ENCODE results near the gene SPATA4. TPM values are rescaled to one million over a fixed set of nuclear protein-coding genes. Genes with fewer than 3 reads are reported as not detected.

Gene SPATA4
- total RNA-seq, 4 donors from 2014 or later: 0.17 TPM; not detected in 3

DNA sequence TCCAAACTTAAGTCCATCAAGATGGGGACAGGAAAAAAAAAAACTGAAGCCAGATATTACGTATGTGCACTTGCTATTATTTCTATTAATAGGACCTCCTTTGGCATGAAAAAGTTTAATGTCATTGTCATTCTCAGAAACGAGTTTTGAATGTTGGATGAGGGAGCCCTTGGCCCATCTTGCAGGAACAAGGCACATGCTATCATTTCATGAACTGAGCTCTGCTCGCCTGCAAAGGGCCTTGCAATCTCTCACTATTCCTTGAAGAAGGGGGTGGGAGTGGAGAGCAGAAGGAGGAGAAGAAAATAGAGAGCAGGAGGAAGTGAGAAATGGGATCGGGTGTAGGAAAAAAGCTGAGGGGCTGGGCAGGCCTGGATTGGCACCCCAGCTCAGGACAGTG is 34.3 kb upstream of the SPATA4 start:
- TF ChIP-seq, protein P1, sequence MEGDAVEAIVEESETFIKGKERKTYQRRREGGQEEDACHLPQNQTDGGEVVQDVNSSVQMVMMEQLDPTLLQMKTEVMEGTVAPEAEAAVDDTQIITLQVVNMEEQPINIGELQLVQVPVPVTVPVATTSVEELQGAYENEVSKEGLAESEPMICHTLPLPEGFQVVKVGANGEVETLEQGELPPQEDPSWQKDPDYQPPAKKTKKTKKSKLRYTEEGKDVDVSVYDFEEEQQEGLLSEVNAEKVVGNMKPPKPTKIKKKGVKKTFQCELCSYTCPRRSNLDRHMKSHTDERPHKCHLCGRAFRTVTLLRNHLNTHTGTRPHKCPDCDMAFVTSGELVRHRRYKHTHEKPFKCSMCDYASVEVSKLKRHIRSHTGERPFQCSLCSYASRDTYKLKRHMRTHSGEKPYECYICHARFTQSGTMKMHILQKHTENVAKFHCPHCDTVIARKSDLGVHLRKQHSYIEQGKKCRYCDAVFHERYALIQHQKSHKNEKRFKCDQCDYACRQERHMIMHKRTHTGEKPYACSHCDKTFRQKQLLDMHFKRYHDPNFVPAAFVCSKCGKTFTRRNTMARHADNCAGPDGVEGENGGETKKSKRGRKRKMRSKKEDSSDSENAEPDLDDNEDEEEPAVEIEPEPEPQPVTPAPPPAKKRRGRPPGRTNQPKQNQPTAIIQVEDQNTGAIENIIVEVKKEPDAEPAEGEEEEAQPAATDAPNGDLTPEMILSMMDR (IDR thresholded peaks at IDR 0.05; ENCODE audit: low read depth): no peak

DNA sequence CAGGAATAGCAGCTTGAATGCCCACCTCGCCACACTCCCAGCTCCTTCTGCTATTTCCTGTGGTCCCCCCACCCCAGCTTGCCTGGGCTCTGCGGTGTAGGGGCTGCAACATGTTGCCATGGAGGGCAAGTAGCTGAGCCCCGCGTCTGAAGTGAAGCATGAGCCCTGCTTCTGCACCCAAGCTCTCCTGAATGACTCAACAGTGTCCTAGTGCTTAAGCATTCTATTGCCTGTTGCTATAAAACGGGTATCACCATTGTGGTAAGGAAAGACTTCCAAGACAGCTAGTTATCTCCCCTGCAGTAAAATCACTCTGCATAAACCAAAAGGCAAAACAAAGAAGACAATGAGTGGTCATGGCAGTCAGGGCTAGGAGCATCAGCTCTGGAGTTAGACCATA is 31.4 kb upstream of the SPATA4 start:
- TF ChIP-seq, protein P1 (IDR thresholded peaks at IDR 0.05; ENCODE audit: low read depth): no peak

DNA sequence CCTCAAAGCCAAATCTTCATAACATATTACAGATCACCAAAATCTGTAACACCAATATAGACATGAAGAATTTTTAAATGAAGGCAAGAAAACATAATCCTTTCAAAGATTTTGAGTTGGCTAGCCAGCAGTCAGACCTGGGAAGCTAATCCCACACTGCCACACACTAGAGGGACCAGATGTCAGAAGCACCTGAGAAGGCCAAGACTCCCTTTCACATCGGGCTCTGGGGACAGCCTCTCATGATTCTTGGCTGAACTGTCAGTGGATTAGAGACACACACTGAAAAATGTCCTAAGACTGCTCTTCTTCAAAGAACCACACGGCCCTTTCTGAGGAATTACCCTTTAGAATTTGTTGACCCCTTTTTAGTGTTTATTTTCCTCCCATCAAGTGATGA is 28.2 kb upstream of the SPATA4 start:
- TF ChIP-seq, protein P1 (IDR thresholded peaks at IDR 0.05; ENCODE audit: low read depth): no peak

DNA sequence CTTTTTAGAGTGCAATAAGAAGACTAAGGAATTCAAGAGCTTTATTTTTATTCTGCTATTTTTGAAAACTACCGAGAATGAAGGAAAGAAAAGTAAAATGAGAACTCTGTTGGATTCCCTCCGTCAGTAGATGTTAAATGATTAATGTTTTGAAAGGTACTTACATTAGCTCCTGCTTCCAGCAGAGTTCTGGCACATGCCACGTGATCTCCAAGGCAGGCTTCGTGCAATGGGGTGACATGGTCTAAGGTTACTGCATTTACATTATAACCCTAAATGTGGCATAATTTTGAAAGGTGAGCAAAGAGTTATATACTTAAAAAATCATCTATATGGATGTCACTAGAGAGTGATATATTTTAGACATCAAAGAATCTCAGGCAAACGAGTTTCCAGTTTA is 26.8 kb upstream of the SPATA4 start:
- TF ChIP-seq, protein P1 (IDR thresholded peaks at IDR 0.05; ENCODE audit: low read depth): no peak

DNA sequence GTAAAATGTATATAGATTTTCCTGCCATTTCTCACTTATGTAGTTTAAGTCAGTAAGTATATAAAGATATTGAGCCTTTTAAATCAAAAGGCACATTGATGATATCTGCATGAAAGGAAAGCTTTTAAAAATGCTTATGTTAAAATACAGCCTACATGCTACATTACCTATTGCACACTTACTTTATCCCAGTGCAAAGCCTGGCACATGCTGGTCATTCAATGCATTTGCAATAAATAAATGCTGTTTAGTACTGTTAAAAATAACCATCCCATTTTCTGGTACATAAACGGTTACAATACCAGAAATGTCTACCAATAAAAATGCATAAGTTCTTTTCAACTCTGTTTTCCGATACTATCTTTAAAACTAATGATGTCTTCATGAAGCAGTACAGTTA is 22.1 kb upstream of the SPATA4 start:
- TF ChIP-seq, protein P1 (IDR thresholded peaks at IDR 0.05; ENCODE audit: low read depth): no peak

DNA sequence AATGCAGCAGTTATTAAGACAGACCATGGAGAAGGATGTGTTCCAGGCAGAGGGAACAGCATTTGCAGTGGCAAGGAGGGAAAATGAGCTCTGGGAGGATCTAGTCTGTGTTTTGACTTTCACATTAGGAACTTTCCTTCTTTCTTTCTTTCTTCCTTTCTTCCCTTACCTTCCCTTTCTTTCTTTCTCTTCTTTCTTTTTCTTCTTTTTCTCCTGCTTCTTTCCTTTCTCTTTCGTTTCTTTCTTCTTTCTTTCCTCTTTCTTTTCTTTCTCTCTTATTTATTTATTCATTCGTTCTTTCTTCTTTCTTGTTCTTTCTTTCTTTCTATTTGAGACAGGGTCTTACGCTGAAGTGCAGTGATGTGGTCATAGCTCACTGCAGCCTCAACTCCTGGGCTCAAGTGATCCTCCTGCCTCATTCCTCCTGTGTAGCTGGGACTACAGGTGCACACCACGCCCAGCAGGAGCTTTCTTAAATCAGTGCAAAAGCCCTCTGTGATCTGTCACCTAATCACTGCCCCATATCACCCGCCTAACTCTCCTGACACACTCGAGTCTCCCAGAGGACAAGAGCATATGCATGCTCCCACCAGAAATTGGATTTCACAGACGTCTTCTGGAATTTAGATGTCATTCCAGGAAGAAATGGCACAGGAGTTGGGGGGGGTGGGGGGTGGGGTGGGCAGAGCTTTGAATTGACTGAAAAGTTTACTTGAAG is 15.4 kb upstream of the SPATA4 start:
- TF ChIP-seq, protein P1 (IDR thresholded peaks at IDR 0.05; ENCODE audit: low read depth): no peak

DNA sequence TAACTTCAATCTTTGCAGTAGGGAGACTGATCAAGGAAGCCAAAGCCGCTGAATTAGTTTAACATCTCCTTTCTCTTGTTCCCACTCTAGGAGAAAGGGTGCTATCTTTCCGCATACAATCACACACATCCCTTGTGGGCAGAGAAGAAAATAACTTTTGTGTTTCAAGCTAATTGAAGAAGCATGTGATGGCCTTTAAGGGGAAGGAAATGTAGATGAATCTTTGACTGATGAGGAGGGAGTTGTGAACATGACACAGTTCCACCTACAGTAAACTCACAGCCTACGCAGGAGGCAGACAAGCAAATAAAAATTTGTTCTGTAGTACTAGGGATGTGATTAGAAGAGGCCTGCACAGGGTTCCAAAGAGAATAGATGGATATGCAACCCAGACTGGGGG is 14.7 kb upstream of the SPATA4 start:
- TF ChIP-seq, protein P1 (IDR thresholded peaks at IDR 0.05; ENCODE audit: low read depth): no peak

All from subcutaneous adipose tissue (tissue), 4 donors.